Measurements from ENCODE around the gene SPDYC.

- no peak for TF ChIP-seq CTCF (IDR thresholded peaks at IDR 0.05; ENCODE audit: low read length)
- TF ChIP-seq EZH2phosphoT487 (IDR thresholded peaks at IDR 0.05; ENCODE audit: low read length): no peak
These were observed 38.6 kb upstream of the SPDYC start for GRCh38 chr11:65131417-65131776.

Measured in MM.1S (cell line).